ENCODE results near the gene DTNB. TPM values are rescaled to one million over a fixed set of nuclear protein-coding genes. Genes with fewer than 3 reads are reported as not detected.
A peak's percentile ranks its signal among the peaks of the same experiment; 100 is the strongest.
"Not testable (repeated sequence)": the region's sequence is repeated elsewhere in the genome, so short reads cannot be mapped to it uniquely, and the experiment has no call there.

Gene DTNB
- polyA plus RNA-seq, 4 donors, result 16.4 to 22.2 (median 18.7) TPM

DNA sequence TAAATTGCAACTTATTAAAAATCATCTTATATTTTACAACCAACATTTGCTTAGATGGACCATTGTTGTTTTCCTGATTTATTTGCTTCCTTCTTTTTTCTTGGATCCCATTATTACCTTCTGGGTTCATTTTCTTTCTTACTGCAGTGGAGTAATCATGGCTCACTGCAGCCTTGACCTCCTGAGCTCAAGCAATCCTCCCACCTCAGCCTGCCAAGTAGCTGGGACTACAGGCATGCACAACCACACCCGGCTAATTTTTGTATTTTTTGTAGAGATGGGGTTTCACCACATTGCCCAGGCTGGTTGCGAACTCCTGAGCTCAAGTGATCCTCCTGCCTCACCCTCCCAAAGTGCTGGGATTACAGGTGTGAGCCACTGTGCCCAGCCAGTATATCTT is 123.8 kb downstream of the DTNB start:
- not testable (repeated sequence) for DNase-seq (ENCODE audit: low read depth in 4 of 4, low spot score in 3 of 4)

DNA sequence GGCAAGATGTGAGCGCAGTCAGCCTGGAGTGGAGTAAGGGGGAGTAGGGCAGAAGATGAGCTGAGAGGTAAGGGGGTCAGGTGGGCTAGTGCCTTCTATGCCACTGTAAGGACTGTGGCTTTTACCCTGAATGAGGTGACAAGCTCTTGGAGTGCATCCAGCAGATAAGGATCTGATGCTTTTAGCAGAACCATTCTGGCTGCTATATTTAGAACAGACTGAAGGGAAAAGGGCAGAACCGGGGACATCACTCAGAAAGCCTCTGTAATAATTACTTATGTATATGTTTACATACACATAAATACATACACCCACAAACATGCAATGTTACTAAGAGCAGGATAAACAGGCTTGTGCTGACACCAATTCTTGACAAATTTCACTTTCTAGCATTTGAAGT is 124.8 kb downstream of the DTNB start:
- DNase-seq (ENCODE audit: low read depth in 4 of 4, low spot score in 3 of 4), result no peak

DNA sequence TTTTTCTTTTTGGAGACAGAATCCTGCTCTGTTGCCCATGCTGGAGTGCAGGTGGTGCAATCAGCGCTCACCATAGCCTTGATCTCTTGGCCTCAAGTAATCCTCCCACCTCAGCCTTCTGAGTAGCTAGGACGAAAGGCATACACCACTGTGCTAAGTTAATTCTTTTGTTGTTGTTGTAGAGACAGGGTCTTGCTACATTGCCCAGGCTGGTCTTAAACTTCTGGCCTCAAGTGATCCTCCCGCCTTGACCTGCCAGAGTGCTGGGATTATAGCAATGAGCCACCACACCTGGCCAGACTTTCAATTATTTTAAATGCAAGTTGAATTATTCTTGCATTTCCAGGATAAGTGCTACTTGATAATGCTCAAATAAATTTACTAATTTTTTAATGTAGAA is 126.5 kb downstream of the DTNB start:
- DNase-seq (ENCODE audit: low read depth in 4 of 4, low spot score in 3 of 4), result no peak

DNA sequence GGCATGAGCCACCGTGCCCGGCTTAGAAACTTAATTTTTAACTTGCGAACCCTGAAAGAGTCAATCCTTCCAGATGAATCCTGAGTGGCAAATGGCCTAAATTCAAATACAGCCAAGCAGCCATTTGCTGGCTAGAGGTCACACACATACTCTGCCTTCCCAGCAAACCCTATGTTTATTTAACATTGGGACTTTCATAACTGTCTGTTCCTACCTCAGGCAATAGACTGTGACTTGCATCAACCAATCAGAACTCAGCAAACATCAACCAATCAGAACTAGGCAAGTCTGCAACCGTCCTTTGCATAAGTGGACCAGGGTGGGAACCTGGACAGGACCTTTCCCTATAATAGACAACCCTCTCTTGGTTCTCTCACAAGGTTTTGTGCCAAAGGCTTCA is 127.5 kb downstream of the DTNB start:
- DNase-seq (ENCODE audit: low read depth in 4 of 4, low spot score in 3 of 4), result no peak

DNA sequence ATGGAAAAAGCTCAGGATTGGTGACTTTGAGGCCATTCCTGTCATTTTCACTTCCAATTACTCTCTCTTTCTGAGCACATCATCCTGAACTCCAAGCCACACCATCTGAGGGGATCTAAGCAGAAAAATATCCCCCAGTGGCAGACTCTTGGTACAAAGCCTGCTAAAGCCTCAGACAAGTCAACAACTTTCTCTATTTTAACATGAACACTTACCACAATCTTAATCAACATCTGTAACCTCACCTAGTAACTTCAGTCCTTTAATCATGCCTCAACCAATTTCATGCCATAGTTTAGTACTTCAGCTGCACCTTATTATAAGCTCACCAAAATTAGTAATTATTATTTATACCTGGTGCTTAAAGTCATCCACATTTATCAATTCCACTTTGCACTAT is 128.9 kb downstream of the DTNB start:
- no peak for DNase-seq (ENCODE audit: low read depth in 4 of 4, low spot score in 3 of 4)

DNA sequence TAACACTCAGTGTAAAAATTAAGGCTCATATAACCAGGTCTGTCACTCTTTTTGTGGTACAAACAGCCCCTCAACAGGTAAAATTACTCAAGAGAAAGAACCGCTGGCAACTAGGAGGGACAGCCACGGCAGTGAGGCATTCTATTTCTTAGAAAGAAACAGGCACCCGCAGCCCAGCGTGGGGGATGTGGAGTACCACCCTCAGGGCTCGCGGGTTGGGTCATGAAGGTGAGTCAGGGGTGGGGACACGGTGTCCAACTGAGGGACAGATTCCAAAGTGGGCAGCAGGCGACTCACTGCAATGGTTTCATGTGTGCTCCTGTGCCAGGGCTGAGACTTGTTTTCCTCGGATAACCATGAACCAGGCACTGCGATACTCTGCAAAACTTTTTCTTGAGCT is 129.4 kb downstream of the DTNB start:
- DNase-seq (ENCODE audit: low read depth in 4 of 4, low spot score in 3 of 4), result no peak

DNA sequence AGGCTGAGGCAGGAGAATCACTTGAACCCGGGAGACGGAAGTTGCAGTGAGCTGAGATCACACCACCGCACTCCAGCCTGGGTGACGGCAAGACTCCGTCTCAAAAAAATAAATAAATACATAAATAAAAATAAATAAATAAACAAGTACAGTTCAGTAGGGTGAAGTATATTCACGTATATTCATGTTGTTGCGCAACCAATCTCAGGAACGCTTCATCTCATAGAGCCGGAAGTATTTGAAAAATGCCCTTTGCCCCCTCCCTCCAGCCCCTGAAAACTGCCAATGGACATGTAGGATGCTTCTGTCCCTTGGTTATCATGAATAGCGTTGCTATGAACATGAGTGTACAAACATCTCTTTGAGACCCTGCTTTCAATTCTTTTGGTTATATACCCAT is 132.0 kb downstream of the DTNB start:
- DNase-seq (ENCODE audit: low read depth in 4 of 4, low spot score in 3 of 4), result no peak

DNA sequence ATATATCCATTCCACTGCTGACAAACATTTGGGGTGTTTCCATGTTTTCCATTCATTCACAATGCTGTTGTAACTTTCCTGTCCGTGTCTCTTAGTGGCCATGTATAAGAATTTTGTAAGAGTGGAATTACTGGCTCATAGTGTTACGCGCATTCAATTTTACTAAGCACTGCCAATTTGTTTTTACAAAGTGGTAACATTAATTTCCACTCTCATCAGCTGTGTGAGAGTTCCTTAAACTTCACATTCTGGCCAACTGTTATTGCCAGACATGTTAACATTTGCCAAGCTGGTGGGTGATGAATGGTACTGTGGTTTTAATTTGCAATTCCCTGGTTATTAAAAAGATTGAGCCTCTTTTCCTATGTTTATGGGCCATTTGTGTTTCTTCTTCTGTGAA is 134.2 kb downstream of the DTNB start:
- no peak for DNase-seq (ENCODE audit: low read depth in 4 of 4, low spot score in 3 of 4)

DNA sequence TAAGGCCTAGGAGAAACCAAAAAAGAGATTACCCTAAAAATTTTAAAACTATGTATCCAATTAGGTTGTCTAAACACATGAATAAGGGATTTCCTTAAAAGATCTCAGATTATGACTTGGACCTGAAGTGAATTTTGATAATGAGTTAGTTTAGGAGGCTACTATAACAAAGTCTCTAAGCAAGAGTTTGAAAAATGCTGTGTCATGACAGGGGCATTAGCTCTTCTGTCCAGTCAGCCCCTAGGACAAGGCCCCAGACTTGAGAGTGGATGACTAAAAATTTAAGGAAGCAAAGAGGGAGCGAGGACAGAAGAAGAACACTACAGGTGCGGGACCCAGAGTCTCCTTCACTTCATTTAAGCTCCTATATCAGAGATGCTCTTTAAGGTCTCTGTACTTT is 135.9 kb downstream of the DTNB start:
- DNase-seq (ENCODE audit: low read depth in 4 of 4, low spot score in 3 of 4), result no peak

DNA sequence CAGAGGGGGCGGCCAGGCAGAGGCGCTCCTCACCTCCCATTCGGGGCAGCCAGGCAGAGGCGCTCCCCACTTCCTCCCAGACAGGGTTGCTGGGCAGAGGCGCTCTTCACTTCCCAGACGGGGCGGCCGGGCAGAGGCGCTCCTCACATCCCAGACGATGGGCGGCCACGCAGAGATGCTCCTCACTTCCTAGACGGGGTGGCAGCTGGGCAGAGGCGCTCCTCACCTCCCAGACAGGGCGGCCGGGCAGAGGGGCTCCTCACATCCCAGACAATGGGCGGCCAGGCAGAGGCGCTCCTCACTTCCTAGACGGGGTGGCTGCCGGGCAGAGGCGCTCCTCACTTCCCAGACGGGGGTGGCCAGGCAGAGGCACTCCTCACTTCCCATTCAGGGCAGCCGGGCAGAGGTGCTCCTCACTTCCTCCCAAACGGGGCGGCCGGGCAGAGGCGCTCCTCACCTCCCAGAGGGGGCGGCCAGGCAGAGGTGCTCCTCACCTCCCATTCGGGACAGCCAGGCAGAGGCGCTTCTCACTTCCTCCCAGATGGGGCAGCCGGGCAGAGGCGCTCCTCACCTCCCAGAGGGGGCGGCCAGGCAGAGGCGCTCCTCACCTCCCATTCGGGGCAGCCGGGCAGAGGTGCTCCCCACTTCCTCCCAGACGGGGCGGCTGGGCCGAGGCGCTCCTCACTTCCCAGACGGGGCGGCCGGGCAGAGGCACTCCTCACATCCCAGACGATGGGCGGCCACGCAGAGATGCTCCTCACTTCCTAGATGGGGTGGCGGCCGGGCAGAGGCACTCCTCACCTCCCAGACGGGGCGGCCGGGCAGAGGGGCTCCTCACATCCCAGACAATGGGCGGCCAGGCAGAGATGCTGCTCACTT is 137.7 kb downstream of the DTNB start:
- not testable (repeated sequence) for DNase-seq (ENCODE audit: low read depth in 4 of 4, low spot score in 3 of 4)

DNA sequence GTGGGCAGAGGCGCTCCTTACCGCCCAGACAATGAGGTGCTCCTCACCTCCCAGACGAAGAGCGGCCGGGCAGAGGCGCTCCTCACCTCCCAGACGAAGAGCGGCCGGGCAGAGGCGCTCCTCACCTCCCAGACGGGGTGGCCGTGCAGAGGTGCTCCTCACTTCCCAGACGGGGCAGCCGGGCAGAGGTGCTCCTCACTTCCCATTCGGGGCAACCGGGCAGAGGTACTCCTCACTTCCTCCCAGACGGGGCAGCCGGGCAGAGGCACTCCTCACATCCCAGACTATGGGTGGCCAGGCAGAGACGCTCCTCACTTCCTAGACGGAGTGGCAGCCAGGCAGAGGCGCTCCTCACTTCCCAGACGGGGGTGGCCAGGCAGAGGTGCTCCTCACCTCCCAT is 138.4 kb downstream of the DTNB start:
- DNase-seq (ENCODE audit: low read depth in 4 of 4, low spot score in 3 of 4), result not testable (repeated sequence)

DNA sequence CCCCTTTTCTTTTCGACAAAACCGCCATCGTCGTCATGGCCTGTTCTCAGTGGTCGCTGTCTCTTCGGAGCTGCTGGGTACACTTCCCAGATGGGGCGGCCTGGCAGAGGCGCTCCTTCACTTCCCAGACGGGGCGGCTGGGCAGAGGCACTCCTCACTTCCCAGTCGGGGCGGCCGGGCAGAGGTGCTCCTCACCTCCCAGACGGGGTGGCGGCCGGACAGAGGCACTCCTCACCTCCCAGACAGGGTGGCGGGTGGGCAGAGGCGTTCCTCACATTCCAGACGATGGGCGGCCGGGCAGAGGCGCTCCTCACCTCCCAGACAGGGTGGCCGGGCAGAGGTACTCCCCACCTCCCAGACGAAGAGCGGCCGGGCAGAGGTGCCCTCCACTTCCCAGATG is 138.9 kb downstream of the DTNB start:
- DNase-seq (ENCODE audit: low read depth in 4 of 4, low spot score in 3 of 4), result no peak

DNA sequence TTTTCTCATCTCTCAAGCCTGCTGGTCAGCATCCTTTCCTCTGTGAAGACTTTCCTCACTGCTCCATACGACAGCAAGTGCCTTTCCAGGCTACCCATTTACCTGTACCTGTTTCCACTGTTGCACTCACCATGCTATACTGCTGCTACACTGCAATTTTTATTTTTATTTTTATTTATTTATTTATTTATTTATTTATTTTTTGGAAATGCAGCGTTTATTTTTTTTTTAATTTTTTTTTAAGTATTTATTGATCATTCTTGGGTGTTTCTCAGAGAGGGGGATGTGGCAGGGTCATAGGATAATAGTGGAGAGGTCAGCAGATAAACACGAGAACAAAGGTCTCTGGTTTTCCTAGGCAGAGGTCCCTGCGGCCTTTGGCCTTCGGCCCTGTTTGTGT is 139.6 kb downstream of the DTNB start:
- DNase-seq (ENCODE audit: low read depth in 4 of 4, low spot score in 3 of 4), result not testable (repeated sequence)

DNA sequence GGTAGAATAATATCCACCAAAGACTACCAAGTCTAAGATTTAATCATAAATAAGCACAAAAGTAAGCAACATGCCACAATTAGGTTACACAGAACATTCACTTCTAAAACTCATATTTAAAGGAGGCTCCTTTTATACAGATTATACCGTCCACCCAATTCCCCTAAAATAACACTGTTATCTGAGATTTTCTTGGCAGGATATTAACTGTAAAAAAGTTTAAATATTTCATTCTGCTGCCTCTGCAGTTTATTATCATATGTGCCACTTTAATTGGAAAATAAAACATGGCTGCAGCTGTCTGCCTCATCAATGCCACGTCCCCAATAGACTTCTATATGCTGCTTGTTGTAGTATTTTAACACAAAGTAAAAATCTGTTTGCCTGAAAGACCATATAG is 140.9 kb downstream of the DTNB start:
- DNase-seq (ENCODE audit: low read depth in 4 of 4, low spot score in 3 of 4), result no peak

DNA sequence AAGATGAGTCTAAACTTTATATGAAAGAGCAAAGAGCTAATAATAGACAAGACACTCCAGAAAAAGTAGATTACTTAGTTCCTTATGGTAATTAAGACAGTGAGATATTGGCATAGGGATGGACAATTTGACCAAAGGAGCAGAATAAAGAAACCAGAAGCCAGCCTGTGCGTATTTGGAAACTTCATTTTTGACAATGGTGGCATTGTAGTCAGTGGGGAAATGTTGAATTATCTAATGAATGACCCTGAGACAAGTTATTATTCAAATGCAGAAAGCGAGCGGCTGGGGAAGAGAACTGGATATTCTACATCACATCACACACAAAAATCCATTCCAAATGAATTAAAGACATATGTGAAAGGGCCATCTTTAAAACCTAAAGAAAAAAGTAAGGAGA is 144.3 kb downstream of the DTNB start:
- DNase-seq (ENCODE audit: low read depth in 4 of 4, low spot score in 3 of 4), result no peak

DNA sequence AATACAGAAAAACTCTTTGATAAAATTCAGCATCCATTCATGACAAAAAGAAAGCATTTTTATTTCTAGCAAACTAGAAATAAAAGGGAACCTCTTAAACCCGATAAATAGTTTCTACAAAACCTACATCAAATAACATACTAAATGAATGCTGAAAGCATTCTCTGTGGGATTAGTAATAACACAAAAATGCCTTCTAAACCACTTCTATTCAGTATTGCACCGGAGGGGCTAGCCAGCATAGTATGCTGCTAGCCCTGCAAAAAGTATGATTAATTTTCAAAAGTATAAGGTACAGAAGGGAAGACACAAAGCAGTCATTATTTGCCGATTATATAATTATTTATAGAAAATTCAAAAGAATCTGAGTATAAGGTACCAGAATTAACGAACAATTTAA is 145.2 kb downstream of the DTNB start:
- DNase-seq (ENCODE audit: low read depth in 4 of 4, low spot score in 3 of 4), result no peak

DNA sequence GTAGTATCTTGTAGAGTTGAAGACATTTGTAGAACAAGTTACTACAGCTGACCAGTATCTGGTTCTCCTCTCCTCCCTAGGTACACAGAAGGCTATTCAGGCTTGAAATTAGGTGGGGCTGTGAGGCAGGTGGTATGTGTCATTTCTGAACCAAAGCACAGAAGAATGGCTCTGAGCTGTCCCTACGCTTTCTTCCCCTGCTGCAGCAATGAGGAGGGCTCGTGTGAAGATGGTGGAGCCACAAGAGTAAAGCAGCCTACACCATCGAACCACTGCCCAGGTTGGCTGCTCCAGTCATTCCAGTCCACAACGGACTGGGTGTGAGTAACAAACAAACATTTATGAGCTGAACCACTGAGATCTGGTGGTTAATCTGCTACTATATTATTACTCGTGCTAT is 148.9 kb downstream of the DTNB start:
- no peak for DNase-seq (ENCODE audit: low read depth in 4 of 4, low spot score in 3 of 4)

DNA sequence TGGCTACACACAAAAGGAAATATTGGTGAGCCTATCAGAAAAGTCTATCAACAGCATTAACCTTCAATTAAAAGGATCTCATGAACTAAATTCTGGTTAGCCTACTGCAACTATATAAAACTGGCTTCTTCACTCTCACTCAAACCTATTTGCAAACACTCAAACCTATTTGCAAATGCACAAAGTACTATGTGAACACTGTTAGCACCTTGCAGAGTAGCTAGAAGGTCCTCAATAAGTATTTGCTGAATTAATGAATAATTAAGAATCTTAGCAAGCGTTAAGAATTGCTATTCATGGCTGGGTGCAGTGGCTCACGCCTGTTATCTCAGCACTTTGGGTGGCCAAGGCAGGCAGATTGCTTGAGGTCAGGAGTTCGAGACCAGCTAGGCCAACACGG is 150.3 kb downstream of the DTNB start:
- no peak for DNase-seq (ENCODE audit: low read depth in 4 of 4, low spot score in 3 of 4)

DNA sequence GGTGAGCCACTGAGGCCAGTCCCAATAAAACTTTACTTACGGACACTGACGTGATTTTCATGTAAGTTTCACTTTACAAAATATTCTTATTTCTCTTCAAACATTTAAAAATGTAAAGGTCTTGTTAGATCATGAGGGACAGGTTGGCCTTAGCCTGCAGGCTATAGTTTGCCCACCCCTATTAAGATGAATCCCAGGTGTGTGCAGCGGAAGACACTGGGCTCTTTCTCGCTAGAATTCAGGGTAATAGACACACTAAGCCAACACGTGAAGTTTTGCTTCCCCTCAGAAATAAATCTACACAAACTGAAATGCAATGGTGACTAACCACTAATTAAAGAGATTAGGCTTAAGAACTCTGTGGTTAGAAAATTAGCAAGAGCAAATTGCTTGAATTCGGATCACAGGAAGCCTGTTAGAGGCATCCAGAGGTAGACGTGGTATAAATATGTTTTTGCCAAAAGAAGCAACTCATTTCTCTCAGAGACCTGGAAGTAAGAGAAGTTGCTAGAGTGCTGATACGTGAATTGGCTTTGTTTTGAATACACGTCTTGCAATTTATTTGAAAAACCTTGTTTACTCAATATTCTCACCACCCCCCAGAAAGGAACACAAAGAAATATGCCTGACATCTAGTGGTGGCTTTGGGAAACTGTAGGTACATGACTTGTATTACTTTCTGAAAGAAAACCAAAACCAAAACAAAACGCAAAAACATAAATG is 151.6 kb downstream of the DTNB start:
- DNase-seq (ENCODE audit: low read depth in 4 of 4, low spot score in 3 of 4), result peak; percentile 41 to 65 (median 58)

DNA sequence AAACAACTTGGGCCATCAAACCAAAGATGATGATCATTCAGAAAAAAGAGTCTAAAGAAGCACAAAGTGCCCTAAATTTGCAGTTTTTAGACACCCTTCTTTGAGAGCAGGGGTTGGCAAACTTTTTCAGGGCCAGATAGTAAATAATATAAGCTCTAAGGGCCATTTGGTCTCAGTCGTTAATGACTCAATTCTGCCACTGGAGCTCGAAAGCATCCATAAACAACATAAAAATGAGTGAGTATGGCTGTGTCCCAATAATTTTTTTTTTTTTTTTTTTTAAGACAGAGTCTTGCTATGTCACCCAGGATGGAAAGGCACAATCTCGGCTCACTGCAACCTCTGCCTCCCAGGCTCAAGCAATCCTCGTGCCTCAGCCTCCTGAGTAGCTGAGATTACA is 152.3 kb downstream of the DTNB start:
- DNase-seq (ENCODE audit: low read depth in 4 of 4, low spot score in 3 of 4), result no peak

DNA sequence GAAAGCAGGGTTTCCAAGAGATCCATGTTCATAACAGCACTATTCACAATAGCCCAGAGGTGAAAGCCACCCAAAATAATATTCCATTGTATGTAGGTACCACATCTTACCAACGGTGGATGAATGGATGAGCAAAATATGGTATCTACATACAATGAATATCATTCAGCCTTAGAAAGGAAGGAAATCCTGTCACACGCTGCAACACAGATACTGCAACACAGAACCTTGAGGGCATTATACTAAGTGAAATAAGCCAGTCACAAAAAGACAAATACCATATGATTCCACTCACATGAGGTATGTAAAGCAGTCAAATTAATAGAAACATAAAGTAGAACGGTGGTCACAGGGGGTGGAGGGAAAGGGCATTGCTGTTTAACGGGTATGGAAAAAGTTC is 155.7 kb downstream of the DTNB start:
- DNase-seq (ENCODE audit: low read depth in 4 of 4, low spot score in 3 of 4), result no peak

DNA sequence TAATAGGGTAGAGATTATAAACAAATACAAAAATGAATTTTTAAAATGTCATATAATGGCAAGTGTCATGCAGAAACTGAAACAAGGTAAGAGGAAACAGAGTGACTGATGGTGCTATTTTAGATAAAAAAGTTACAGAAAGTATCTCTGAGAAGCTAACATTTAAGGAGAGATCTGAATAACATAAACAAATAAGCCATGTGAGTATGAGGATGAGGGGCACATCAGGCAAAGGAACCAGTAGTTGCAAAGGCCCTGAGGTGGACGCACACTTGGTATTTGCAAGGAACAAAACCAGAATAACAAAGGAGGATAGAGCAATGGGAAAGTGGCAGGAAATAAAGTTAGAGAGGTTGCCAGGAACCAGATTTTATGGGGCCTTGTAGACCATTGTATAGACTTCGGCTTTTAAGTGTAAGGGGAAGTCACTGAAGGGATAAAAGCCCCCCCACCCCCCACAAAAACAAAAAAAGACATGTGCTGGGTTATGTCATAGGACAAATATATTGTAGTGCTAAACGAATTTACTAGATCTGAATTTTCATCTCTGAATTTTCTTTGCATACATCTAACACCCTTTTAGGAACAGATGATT is 159.2 kb downstream of the DTNB start:
- DNase-seq (ENCODE audit: low read depth in 4 of 4, low spot score in 3 of 4), result no peak

Data from right renal pelvis (tissue), 4 donors.